Stimulated activated effector memory CD8-positive, alpha-beta T cell treated with anti-CD3 and anti-CD28 coated beads, Interleukin-12 subunit alpha, Interleukin-12 subunit beta, amount 100 ng/mL, for 72 hours (primary cell): ENCODE data around the gene THEMIS.
A peak's percentile ranks its signal among the peaks of the same experiment; 100 is the strongest.
"Not testable (repeated sequence)": the region's sequence is repeated elsewhere in the genome, so short reads cannot be mapped to it uniquely, and the experiment has no call there.

Experiments
- ATAC-seq: fragments of 150-1000 bp; cut with Tn5 transposase; 2 replicates; pipeline ENCODE4 v1.10.0; 2021
- DNase-seq, 2 donors: peaks; one replicate each; pipeline ENCODE4 v3.0.0; 2021 to 2022; ENCODE audit warnings: low spot score in 2 of 2
- H3K27ac Mint-ChIP-seq: one replicate; pipeline ENCODE4 v1.8.0; 2022; ENCODE audit warnings: mild to moderate bottlenecking, mixed read lengths
- H3K36me3 Mint-ChIP-seq: one replicate; pipeline ENCODE4 v1.8.0; 2022; ENCODE audit warnings: mild to moderate bottlenecking, mixed read lengths
- H3K4me1 Mint-ChIP-seq: one replicate; pipeline ENCODE4 v1.8.0; 2022; ENCODE audit warnings: mixed read lengths
- H3K4me3 Mint-ChIP-seq: one replicate; pipeline ENCODE4 v1.8.0; 2022; ENCODE audit warnings: mild to moderate bottlenecking, mixed read lengths
- H3K9me3 Mint-ChIP-seq: one replicate; pipeline ENCODE4 v1.8.0; 2022; ENCODE audit warnings: mixed read lengths

The THEMIS gene

GRCh38 chr6:127710668-127711067 lies 190.2 kb downstream of the THEMIS start:
- Mint-ChIP-seq H3K9me3 (peaks cover 3% of the 10 kb centered on the region), H3K36me3 (peaks cover 71% of the 10 kb centered on the region), H3K27ac (peak overlapping the region; percentile 58), H3K4me1 (peaks cover 8% of the 10 kb centered on the region), H3K4me3 (no peak overlapping the region)
- ATAC-seq (no peak), DNase-seq (no peak)

DNA sequence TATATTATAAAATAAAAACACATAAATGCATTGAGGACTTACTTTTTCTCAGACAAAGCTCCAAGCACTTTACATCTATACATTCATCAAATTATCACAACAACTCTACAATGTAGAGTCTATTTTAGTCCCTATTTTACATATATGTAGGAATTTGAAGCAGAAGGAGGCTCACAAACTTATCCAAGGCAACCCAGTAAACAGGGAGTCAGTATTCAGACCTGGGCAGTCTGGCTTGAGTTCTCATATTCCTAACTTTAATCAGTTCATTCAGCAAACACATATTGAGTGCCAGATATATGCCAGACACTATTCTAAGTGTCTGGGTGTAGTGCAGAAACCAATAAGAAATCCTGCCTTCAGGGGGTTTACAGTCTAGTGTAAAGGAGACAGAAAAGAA lies 194.6 kb downstream of the THEMIS start:
- no peaks in the 10 kb centered on the region for H3K4me1 Mint-ChIP-seq
- peaks cover 49% of the 10 kb centered on the region for H3K36me3 Mint-ChIP-seq
- H3K27ac Mint-ChIP-seq: no peak overlapping the region
- peaks cover 6% of the 10 kb centered on the region for H3K9me3 Mint-ChIP-seq
- H3K4me3 Mint-ChIP-seq: no peak overlapping the region
- DNase-seq (no peak), ATAC-seq (no peak)

DNA sequence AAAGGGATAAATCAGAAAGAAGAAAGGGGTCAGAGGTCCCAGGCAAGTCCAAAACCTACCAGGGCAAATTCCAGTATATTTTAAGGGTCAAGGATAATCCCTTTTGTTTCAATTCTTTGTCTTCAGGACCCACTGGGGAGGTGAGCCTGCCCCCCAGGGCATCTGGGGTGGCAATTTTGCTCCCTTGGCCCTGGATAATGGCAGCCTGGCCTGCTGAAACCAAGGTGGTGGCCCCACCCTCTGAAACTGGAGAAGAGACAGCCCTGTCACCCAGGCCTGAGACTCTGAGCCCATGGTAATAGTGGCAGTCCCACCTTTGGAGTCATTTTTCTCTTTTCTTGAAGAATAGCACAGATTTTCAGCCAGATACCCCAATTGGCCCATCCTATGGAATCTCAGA lies 205.8 kb downstream of the THEMIS start:
- no peak overlapping the region for H3K27ac Mint-ChIP-seq
- peaks cover 15% of the 10 kb centered on the region for H3K36me3 Mint-ChIP-seq

DNA sequence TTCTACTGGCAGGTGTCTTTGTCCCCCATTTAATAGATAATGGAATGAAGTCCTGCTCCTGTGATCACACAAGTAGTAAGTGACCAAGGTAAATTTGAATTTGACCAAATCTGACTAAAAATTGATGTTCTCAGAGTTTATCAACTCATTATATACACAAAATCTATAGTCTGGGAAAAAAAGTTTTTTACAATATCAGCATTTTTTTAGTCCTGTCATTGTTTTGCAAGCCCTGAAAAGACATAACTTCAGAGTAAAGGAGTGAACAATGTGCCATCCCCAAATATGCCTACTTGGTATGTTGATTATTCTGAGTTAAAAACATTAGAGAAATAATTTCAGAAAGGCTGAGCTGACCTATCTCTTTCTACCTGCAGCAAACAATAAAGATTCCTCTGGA lies 209.7 kb downstream of the THEMIS start:
- Mint-ChIP-seq H3K9me3 (peaks cover 6% of the 10 kb centered on the region), H3K36me3 (peaks cover 6% of the 10 kb centered on the region), H3K27ac (no peak overlapping the region), H3K4me3 (no peak overlapping the region), H3K4me1 (no peaks in the 10 kb centered on the region)
- DNase-seq (no peak), ATAC-seq (no peak)

More for the DNA sequence above, 205.8 kb downstream of the THEMIS start:
- no peak for DNase-seq
- no peak for ATAC-seq
- Mint-ChIP-seq H3K9me3 (no peaks in the 10 kb centered on the region), H3K4me1 (no peaks in the 10 kb centered on the region), H3K4me3 (no peak overlapping the region)

DNA sequence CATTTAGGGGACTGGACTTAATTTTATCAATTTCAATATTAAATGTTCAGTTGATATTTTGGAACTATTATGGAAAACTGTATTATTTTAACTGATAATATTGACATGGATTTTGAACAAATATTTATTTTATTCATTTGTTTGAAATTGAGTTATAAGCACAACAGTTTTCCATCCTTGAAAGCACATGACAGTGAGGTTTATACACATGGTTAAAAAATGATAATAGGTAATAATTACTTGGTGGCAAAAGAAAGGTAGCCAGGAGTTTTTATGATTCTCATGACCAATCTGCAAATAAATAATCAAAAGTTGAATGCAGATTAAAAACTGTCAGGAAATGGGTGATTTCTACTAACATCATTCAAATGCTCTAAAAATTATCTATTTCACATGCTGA lies 210.3 kb downstream of the THEMIS start:
- Mint-ChIP-seq H3K4me1 (no peaks in the 10 kb centered on the region), H3K4me3 (no peak overlapping the region), H3K27ac (no peak overlapping the region), H3K36me3 (peaks cover 6% of the 10 kb centered on the region), H3K9me3 (peaks cover 6% of the 10 kb centered on the region)
- DNase-seq: no peak
- ATAC-seq: no peak

DNA sequence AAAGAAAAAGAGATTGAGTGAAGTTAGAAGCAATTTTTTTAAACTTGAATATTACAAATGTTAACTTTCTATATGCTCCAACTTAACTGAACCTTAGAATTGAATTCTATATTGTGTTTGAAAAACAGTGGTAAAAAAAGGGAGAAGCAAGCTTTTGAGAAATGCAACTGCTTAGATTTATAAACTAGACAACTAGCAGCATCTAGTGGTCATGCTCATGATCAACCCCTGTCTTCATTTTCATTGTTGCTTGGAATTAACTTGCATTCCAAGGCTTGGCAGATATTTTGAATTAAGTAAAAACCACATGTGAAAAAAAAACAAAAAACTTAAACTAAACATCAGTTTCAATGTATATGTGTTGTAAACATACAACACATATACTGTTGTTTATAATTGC lies 210.8 kb downstream of the THEMIS start:
- peaks cover 6% of the 10 kb centered on the region for H3K36me3 Mint-ChIP-seq

DNA sequence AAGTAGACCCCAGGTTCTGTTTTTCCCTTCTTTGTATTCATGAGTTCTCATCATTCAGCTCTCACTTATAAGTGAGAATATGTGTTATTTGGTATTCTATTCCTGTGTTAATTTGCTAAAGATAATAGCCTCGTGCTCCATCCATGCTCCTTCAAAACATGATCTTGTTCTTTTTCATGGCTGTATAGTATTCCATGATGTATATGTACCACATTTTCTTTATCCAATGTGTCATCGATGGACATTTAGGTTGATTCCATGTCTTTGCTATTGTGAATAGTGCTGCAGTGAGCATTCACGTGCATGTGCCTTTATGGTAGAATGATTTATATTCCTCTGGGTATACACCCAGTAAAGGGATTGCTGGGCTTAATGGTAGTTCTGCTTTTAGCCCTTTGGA lies 213.4 kb downstream of the THEMIS start:
- not testable (repeated sequence) for DNase-seq, ATAC-seq, H3K36me3 Mint-ChIP-seq, H3K27ac Mint-ChIP-seq, H3K9me3 Mint-ChIP-seq, H3K4me3 Mint-ChIP-seq, H3K4me1 Mint-ChIP-seq

More for the DNA sequence above, 210.8 kb downstream of the THEMIS start:
- H3K4me3 Mint-ChIP-seq: no peak overlapping the region
- H3K27ac Mint-ChIP-seq: no peak overlapping the region
- no peak for ATAC-seq
- DNase-seq: no peak
- no peaks in the 10 kb centered on the region for H3K4me1 Mint-ChIP-seq
- peaks cover 6% of the 10 kb centered on the region for H3K9me3 Mint-ChIP-seq

DNA sequence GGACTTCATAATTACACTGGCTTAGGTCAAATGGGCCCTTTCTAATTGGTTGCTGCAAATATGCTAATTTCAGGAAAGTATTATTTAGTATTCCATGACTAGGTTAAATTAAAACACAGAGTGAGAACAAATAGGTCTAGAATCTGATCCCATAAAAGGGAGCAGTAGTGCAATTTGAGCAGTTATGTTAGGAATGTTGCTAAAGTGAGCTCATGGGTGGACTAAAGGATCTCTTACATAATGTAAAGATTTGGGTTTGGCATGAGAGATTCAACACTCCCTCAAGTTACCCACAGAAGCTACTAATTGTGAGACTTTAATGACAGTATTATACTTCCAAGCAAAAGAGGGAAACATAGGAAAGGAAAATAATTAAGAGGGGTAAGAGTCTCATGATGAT lies 214.8 kb downstream of the THEMIS start:
- ATAC-seq (no peak), DNase-seq (no peak)
- Mint-ChIP-seq H3K4me1 (no peaks in the 10 kb centered on the region), H3K9me3 (peaks cover 6% of the 10 kb centered on the region), H3K36me3 (no peaks in the 10 kb centered on the region), H3K4me3 (no peak overlapping the region), H3K27ac (no peak overlapping the region)

GRCh38 chr6:127684501-127684900 lies 216.4 kb downstream of the THEMIS start:
- H3K36me3 Mint-ChIP-seq: no peaks in the 10 kb centered on the region
- peaks cover 6% of the 10 kb centered on the region for H3K9me3 Mint-ChIP-seq
- H3K27ac Mint-ChIP-seq: no peak overlapping the region
- no peaks in the 10 kb centered on the region for H3K4me1 Mint-ChIP-seq
- ATAC-seq: no peak
- no peak for DNase-seq
- no peak overlapping the region for H3K4me3 Mint-ChIP-seq
